Parathyroid adenoma (tissue), 2 donors: Measurements from ENCODE around the gene DCP1B.

Source experiments
- H2AFZ ChIP-seq: fragments of 300-600 bp; sonication (generic); one replicate; pipeline ENCODE4 v1.7.0; 2017; ENCODE audit warnings: antibody characterized with exemption, mild to moderate bottlenecking
- H3K27ac ChIP-seq: fragments of 300-600 bp; sonication (generic); one replicate; pipeline ENCODE4 v1.7.0; 2017
- H3K27me3 ChIP-seq: fragments of 300-600 bp; sonication (generic); one replicate; pipeline ENCODE4 v1.7.0; 2017; ENCODE audit warnings: low read length; ENCODE audit not compliant: control insufficient read depth, insufficient read depth
- H3K36me3 ChIP-seq: fragments of 300-600 bp; sonication (generic); one replicate; pipeline ENCODE4 v1.7.0; 2017; ENCODE audit warnings: low read length; ENCODE audit not compliant: control insufficient read depth, insufficient read depth
- H3K4me1 ChIP-seq: fragments of 300-600 bp; sonication (generic); one replicate; pipeline ENCODE4 v1.7.0; 2017; ENCODE audit warnings: control low read depth
- H3K4me2 ChIP-seq: fragments of 300-600 bp; sonication (generic); one replicate; pipeline ENCODE4 v1.7.0; 2017; ENCODE audit warnings: low read length
- H3K4me3 ChIP-seq: fragments of 300-600 bp; sonication (generic); one replicate; pipeline ENCODE4 v1.7.0; 2017; ENCODE audit warnings: low read depth, low read length
- H3K79me2 ChIP-seq: fragments of 300-600 bp; sonication (generic); one replicate; pipeline ENCODE4 v1.7.0; 2017; ENCODE audit warnings: control low read depth
- H3K9ac ChIP-seq: fragments of 300-600 bp; sonication (generic); one replicate; pipeline ENCODE4 v1.7.0; 2017; ENCODE audit warnings: mild to moderate bottlenecking
- H3K9me3 ChIP-seq: fragments of 300-600 bp; sonication (generic); one replicate; pipeline ENCODE4 v1.7.0; 2017; ENCODE audit warnings: low read length; ENCODE audit not compliant: control insufficient read depth
- CTCF ChIP-seq: fragments of 300-600 bp; sonication (generic); IDR thresholded peaks from one replicate; pipeline ENCODE4 v1.7.0; 2017; ENCODE audit warnings: antibody characterized with exemption, mild to moderate bottlenecking
- donor health status: primary hyperparathyroidism.

Gene DCP1B

DNA sequence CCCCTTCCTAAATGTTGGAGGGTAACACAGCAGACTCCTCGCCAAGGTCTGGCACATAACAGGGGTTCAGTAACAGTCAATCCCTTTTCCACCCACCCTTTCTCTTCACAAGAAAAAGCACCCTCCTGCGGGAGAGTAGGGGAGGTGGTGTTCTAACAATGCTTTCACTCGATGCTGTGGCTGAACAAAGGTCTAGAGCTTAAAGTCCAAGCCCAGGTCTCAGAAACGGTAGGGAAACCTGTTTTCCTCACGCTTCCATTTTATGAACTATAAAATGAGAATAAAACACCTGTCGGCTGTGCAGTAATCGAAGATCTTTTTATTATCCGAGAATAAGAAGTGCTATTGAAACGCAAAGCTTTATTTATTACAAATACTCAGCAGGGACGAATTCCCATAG, 64.9 kb downstream of the DCP1B start:
- Histone ChIP-seq H3K4me2 (no peak overlapping the region), H3K27ac (no peak overlapping the region), H3K27me3 (no peaks in the 10 kb centered on the region), H3K4me1 (peaks cover 17% of the 10 kb centered on the region), H3K4me3 (no peak overlapping the region), H3K9me3 (no peaks in the 10 kb centered on the region), H3K36me3 (no peaks in the 10 kb centered on the region), H2AFZ (no peak overlapping the region), H3K79me2 (no peaks in the 10 kb centered on the region), H3K9ac (no peak overlapping the region)
- no peak for TF ChIP-seq CTCF

DNA sequence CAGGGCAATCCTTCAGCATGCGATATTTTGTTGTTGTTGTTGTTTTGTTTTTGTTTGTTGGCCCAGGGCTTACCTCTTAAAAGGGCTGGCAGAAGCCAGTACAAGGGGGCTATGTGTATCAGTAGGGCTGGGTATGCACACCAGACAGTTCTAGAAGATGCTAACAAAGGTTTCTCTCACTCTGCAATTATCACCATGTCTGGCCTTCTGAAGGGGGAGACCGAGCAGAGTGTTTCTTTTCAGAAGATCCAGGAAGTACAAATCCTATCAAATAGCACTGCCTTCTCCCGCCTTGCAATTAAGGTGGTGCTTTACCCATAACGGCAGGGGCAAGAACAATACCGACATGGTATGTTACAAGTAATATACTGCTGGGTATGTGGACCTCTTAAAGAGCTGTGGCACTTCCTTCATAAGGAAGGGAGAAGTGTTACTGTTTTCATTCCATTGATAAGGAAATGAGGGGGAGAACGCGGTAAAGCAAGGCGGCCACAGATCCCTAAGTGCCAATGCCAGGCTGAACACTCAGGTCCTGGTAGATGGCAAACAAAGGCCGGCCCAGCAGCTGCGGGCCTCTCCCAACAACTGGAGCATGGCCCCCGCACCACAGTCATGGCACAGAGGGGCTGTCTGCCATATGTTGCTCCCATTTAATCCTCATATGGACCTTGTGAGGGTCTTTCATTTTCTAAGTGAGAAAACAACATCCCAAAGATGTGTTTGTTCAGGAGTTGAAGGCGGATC, 66.6 kb downstream of the DCP1B start:
- H3K9me3 ChIP-seq, result no peaks in the 10 kb centered on the region
- H3K9ac ChIP-seq, result no peak overlapping the region
- H3K27ac ChIP-seq, result no peak overlapping the region
- H3K27me3 ChIP-seq, result no peaks in the 10 kb centered on the region
- no peaks in the 10 kb centered on the region for H3K79me2 ChIP-seq
- H2AFZ ChIP-seq, result no peak overlapping the region
- no peaks in the 10 kb centered on the region for H3K36me3 ChIP-seq
- TF ChIP-seq CTCF, result no peak
- H3K4me2 ChIP-seq, result no peak overlapping the region
- no peak overlapping the region for H3K4me3 ChIP-seq
- H3K4me1 ChIP-seq, result peaks cover 23% of the 10 kb centered on the region

DNA sequence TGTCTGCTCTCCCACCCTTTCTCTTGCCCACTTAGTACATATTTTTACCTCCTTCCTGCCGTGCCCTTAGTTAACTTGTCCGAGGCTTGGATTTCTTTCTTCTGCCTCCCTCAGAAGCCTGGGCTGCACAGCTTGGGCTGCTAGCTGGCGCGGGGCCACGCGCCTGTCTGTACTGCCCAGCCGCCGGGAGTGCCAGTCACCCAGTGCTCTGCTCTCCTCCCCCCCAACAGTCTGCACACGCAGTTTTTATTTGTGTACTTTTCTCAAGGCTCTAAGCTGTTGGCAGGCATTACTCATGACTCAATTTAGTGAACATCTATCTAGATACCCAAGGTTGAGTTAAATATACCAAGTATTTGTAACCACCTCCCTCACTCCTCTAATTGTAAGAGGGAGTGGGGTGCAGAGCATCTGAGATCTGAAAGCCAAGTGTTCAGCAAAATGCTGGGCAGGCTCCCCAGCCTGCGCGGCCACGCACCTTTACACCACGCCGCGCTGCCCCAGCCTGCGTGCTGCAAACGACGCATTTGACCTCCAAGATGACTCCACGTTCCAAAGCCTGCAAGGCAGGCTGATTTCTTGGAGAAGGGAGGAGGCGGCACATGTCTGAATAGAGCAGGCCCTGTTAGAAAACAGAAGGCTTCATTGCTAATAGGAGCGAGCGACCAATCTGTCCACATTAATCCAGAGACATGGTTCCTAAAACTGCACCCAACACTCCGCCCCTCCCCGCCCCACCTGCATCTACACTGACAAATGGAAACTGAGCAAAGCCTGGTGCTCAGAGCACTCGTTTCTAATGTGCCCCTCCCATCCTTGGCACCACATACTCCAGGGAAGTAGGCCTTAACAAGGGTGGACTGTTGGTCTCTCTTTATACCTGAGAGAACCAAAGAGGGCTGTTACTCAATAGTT, 67.6 kb downstream of the DCP1B start:
- H3K4me3 ChIP-seq, result no peak overlapping the region
- no peaks in the 10 kb centered on the region for H3K9me3 ChIP-seq
- H3K36me3 ChIP-seq, result no peaks in the 10 kb centered on the region
- H2AFZ ChIP-seq, result peak overlapping the region; percentile 34
- H3K4me2 ChIP-seq, result no peak overlapping the region
- H3K79me2 ChIP-seq, result no peaks in the 10 kb centered on the region
- peaks cover 23% of the 10 kb centered on the region for H3K4me1 ChIP-seq
- TF ChIP-seq CTCF, result no peak
- no peak overlapping the region for H3K9ac ChIP-seq
- H3K27ac ChIP-seq, result peak overlapping the region; percentile 31
- no peaks in the 10 kb centered on the region for H3K27me3 ChIP-seq

DNA sequence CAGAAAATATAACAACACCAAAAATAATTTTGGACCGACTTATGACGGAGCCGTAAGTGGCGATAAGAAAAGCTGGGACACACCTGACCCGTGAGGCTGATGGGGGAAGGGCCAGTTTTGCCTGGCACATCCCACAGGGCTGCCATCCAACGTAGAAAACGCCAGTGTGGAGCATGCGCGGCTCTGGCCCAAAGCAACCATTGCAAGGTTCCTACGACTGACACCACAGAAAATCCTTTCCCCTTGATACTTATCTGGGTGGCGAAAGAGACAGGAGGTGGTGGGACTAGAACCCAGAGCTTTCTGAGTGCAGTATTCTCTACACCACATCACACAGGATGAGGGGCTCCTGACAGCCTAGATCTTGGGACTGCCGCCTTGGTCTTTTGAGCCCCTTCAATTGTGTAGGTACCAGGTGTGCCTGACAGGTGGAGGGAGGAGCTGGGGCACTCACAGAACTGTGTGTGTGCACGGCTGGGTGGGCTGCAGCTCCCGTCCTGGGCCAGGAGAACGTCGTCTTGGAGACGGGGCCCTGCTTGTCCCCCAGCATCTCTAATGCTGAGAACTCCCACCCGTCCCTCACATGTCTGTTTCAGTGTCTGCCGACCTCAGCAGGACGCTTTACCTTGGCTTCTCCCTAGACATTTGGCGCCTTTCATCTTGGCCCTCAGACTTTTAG, 68.4 kb downstream of the DCP1B start:
- no peaks in the 10 kb centered on the region for H3K79me2 ChIP-seq
- H3K9ac ChIP-seq, result no peak overlapping the region
- H2AFZ ChIP-seq, result peak overlapping the region; percentile 34
- H3K4me2 ChIP-seq, result no peak overlapping the region
- H3K27ac ChIP-seq, result no peak overlapping the region
- no peaks in the 10 kb centered on the region for H3K9me3 ChIP-seq
- H3K36me3 ChIP-seq, result no peaks in the 10 kb centered on the region
- no peaks in the 10 kb centered on the region for H3K27me3 ChIP-seq
- TF ChIP-seq CTCF, result no peak
- peaks cover 23% of the 10 kb centered on the region for H3K4me1 ChIP-seq
- H3K4me3 ChIP-seq, result no peak overlapping the region
